Omental fat pad (tissue), 4 donors: ENCODE data around the gene FAM216B. TPM values are rescaled to one million over a fixed set of nuclear protein-coding genes. Genes with fewer than 3 reads are reported as not detected.

Source experiments
- ATAC-seq: fragments of 150-250 bp; one replicate; pipeline ENCODE4 v1.9.1; 2016; ENCODE audit warnings: mild to moderate bottlenecking, moderate library complexity; ENCODE audit not compliant: low FRiP score
- DNase-seq: peaks from one replicate; pipeline ENCODE4 v3.0.0-alpha.2; 2019; ENCODE audit warnings: low spot score
- CTCF ChIP-seq, 3 donors: fragments of 450-650 bp; IDR thresholded peaks; one replicate each; pipeline ENCODE4 v1.5.1; 2016 to 2017; ENCODE audit warnings: antibody characterized with exemption in 3 of 3, mild to moderate bottlenecking in 3 of 3, moderate library complexity in 2 of 3
- total RNA-seq, 4 donors: library from RNA; depleted of rRNA; stranded (reverse); fragments of >200 nt; gene quantifications; one replicate each; pipeline ENCODE4 v1.1.0, GENCODE V29; 2016

Gene FAM216B
- total RNA-seq, 4 donors from 2014 or later: 0.12 to 1.0 TPM; not detected in 2

GRCh38 chr13:42777467-42777866 is 3.9 kb upstream of the FAM216B start:
- no peak for TF ChIP-seq CTCF (IDR thresholded peaks at IDR 0.05)
- ATAC-seq (no peak), DNase-seq (no peak)

- ATAC-seq (no peak), DNase-seq (no peak)
- TF ChIP-seq CTCF (IDR thresholded peaks at IDR 0.05): no peak
Observed at GRCh38 chr13:42780044-42780443, 1.3 kb upstream of the FAM216B start.

- ATAC-seq: no peak
- no peak for DNase-seq
- TF ChIP-seq CTCF (IDR thresholded peaks at IDR 0.05): no peak
Observed at GRCh38 chr13:42786715-42787114, 5.3 kb downstream of the FAM216B start.

- DNase-seq: no peak
- ATAC-seq: no peak
- no peak for TF ChIP-seq CTCF (IDR thresholded peaks at IDR 0.05)
Observed at GRCh38 chr13:42788601-42789000, 7.2 kb downstream of the FAM216B start.

- ATAC-seq: no peak
- DNase-seq: no peak
- TF ChIP-seq CTCF (IDR thresholded peaks at IDR 0.05): no peak
Observed at GRCh38 chr13:42792154-42792553, 10.8 kb downstream of the FAM216B start.

- TF ChIP-seq CTCF (IDR thresholded peaks at IDR 0.05): no peak
- ATAC-seq: no peak
- no peak for DNase-seq
Observed at GRCh38 chr13:42794577-42795275, 13.3 kb downstream of the FAM216B start.

GRCh38 chr13:42795666-42796065 is 14.3 kb downstream of the FAM216B start:
- ATAC-seq (no peak), DNase-seq (no peak)
- TF ChIP-seq CTCF (IDR thresholded peaks at IDR 0.05): no peak
